NCI-H187 treated with DMSO at 0.1 percent for 48 hours (cell line): Measurements from ENCODE around the gene GFER.

Source experiments
- DNase-seq: peaks from one replicate; lab custom pipeline; 2025; lab: John Stamatoyannopoulos, UW

Gene GFER

GRCh38 chr16:1990351-1991134, 6.5 kb downstream of the GFER start:
- DNase-seq: no peak

DNA sequence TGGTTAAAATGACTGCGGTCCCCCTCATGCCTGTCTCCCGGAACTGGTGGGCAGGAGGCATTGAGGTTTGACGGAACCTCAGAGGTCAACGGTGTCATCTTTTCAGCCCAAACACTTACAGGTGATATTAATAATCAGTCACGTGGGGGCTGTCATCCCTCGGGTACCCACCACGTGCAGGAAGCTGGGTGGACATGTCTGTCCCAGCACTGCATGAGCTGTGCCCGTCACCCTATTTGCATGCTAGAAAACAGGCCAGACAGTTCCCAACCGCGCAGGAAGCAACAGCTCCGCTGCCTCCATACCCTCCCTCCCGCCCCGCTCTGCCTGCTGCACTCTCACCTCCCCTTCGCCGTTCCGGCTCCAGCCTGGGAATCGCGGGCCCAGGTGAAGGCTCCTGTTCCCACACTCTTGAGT, 7.2 kb downstream of the GFER start:
- no peak for DNase-seq

- no peak for DNase-seq
Observed at GRCh38 chr16:1991588-1991947, 7.6 kb downstream of the GFER start.

GRCh38 chr16:1991948-1992703, 8.1 kb downstream of the GFER start:
- no peak for DNase-seq

DNA sequence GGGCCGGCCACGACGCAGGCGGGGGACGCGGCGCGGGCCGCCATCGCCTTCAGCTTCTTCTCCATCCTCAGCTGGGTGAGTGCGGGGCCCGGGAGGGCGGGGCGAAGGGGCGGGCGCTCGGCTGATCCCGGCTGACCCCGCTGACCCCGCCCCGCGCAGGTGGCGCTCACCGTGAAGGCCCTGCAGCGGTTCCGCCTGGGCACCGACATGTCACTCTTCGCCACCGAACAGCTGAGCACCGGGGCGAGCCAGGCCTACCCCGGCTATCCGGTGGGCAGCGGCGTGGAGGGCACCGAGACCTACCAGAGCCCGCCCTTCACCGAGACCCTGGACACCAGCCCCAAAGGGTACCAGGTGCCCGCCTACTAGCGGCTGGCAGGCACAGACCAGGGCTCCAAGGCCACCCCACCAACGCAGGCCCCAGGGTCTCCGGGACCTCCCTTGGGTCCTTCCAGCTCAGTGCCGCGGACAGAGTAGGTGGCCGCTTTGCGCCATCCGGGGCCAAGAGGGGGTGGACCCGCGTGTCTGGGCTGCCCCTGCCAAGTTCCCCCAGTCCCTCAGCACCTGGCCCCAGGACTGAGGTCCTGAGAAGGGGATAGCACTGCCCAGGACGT, 8.8 kb downstream of the GFER start:
- DNase-seq: no peak

GRCh38 chr16:1993731-1994131, 9.7 kb downstream of the GFER start:
- no peak for DNase-seq

DNA sequence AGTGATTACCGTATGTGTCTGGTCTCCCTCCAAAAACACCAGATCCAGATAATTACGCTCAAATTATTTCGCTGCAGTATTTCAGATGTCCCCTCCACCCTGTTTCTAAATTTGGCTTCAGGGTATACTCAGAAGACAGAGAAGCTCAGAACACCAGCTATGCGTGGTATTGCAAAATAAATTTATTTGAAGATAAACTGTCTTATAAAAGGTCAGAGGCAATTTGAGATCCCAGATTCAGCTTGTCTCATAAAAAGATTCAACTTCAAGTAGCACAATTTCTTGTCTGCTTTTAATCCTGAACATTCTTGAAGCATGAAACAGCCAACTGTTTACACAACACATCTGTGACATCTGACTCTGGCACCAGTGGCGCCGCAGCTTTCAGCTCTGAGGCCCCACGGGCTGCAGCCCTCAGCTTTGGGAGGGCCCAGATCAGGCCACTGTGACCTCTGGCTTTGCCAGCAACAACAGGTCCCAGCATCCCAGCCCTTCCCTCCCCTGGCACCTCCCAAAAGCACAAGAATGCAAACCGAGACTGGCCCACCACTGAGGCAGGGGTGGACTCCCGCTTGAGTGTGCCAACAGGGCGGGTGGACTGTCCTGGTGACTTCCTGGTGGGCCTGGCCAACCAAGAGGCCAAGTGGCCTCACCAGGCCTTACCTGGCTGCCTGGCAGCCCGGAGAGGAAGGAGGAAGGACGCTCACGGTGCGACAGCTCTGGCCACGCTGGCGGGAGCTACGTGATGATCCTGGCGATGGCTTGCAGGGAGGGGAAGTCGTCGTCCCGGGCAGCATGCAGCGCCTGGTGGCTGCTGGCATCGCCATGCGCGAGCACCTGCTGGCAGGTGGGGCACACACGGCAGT, 13.7 kb downstream of the GFER start:
- no peak for DNase-seq

- DNase-seq: no peak
Observed at GRCh38 chr16:1998360-1998835, 14.4 kb downstream of the GFER start.

DNA sequence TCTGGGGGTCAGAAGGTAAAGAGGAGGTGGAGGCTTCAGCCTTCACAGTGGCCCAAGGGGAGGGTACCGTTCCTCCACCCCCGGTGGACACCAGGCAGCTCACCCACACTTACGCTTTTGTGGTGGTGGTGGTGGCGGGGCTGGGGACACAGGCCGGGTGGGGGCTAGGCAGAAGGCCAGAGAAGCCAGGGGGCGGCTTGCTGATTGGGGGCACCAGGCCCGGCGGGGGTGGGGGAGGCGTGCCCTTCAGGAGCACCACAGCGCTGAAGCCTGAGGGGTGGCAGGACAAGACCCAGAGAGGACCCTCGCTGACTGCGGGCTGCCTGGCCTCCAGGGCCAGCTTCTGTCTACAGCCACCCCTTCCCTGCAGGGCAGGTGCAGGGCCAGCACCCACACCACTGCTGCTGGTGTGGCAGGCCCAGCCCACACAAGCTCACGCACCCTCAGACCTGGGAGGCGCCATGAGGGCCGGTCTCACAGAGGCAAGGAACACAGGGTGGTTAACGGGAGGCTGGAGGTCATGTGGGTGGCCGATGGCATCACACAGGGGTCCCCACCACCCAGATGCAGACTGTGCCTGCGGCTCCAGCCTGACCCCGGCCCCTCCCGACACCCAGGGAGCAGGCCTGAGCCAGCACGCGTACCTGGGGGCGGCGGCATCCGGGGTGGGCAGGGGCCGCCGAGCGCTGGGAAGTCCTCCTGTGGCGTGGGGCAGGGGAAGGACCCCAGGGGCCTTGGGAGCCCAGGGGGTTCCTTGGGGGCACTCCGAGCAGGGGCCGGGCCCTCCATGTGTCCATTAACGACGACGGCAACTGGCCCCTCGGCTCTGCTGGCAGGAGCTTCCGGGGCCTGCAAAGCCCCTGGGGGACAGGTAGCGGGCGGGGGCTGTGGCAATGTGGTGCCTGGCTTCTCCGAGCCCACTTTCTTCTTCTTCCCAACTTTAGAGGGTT, 15.1 kb downstream of the GFER start:
- DNase-seq: no peak

DNA sequence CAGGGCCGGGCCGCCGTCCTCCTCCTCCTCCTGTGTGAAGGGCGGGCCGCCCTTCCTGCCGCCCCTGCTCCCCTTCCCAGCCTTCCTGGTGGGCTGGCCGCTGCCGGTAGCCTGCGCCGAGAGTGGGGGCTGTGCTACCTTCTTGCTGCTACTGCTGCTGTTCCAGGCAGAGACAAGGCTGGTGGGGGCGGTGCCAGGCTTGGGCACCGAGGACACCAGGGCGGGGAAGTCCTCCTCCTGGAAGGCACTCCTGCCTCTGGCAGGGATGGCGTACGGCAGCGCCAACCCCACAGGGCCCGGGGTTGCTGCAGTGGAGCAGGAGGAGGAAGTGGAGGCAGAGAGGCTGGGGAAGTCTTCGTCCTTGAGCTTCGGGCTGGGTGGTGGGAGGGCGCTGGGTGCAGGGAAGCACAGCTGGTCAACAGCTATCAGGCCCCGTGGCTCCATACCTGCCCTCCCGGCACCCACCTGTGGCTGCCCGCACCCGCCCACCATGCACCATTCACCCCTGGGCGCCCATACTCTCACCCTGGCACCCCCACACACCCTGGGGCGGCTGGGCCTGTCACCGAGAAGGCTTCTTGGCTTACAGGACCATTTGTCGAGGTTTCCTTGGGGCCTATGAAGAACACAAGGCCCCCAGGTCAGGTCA, 16.0 kb downstream of the GFER start:
- DNase-seq: no peak

GRCh38 chr16:2001035-2001434, 17.0 kb downstream of the GFER start:
- DNase-seq: no peak

DNA sequence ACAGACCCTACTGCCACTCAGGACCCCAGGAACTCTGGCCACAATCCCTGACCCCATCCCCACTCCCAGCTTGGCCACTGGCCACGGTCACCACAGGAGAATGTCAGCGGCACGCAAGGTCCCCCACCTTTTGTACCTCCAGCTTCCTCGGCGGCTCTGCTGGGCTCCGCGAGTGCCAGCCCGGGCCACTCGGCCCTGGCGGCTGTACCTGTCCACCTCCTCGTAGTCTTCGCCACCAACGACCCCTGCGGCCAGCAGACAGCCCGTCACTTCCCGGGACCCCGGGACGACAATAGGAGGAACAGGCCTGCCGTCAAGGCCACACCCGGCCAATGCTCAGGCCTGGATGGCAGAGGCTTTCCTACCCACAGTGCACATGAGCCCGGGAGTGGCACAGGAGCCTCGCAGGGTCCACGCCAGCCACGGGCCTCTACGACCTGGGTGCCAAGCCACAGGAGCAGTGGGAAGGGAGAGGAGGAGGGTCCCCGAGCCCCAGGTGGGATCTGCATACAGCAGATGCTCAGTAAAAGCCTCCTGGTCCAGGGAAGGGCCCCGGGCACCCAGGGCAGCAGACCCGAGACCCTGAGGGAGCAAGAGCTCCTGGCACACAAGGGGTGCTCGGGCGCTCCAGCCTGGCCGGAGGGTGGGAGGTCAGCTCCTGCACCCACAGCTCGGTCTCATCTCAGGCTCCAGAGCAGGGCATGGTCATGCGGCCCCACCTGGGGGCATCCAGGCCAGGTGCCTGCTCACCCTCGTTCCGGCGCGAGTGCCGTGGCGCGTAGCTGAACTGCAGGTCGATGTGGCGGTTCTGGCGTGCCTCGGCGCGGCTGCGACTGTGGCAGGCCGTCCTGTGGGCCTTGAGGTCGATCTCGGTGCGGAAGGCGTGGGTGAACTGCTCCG, 17.7 kb downstream of the GFER start:
- DNase-seq: no peak

DNA sequence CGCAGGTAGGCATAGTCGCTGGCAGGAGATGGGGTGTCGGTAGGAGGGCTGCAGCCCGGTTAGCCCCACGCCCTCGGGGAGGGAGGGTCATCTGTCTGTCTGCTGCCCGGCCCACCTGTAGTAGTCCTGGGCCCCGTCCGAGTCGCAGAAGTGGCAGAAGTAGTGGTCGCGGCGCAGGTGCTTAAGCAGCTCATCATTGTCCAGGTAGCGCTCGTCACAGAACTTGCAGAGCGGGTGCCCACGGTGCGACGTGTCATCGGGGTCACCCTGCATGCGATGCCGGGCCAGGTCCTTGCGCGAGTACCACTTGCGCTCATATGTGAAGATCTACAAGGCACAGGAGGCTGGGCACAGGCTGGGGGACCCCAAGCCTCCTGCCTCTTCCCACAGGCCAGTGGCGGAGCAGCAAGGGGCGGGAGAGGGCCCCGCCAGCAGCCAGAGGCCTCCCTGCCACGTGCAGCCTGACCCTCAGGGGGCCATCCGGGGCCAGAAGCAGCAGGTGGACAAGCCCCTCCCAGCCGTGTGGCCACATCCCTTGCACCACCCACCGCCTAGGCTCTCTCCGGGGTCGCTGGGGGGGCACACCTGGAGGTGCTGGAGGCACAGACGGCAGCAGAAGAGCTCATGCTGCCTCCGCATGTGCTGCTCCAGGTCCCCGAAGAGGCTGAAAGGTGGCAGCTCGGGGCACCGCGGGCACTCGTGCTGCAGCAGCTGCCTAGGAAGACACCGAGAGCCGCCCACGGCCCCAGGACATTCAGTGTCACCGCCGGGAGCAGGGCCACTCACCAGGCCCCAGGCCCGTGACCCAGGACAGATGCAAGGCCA, 18.6 kb downstream of the GFER start:
- no peak for DNase-seq

GRCh38 chr16:2003231-2003826, 19.3 kb downstream of the GFER start:
- no peak for DNase-seq

GRCh38 chr16:2003827-2004641, 20.0 kb downstream of the GFER start:
- peak; percentile 85 for DNase-seq

DNA sequence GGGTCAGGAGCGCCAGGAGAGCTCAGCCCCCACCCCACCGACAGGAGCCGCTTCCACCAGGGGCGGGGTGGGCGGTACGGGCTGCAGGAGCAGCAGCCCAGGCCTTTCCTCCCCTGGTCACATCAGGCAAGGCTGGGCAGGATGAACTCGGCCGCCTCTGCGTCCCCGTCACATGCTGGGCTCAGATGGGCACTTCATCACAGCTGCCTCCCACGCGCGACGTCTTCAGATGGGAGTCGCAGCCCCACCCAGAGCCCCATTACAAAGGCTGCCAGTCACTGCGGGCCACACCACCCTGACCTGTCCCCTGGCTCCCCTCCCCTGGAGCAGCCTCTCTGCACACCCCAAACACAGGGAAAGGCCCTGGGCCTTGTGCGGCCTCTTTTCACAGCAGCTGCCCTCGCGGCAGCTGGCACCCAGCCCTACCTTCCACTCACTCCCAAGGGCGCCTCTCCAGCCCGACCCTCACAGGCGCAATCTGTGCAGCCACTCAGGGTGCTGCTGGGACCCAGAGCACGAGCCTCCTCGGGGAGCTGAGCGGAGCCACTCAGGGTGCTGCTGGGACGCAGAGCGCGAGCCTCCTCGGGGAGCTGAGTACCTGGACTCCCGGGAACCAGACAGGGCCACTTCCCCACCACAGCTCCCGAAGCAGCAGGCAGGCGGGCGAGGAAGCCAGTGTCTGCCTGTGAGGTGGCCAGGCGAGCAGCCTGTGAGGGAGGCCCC, 21.0 kb downstream of the GFER start:
- no peak for DNase-seq
